GM19463 (cell line): ENCODE data around the gene GNB1L.

ENCODE experiments used
- ATAC-seq: cut with Tn5 transposase; IDR thresholded peaks from one replicate; pipeline ENCODE4 v1.9.1; 2021; ENCODE audit warnings: mild to moderate bottlenecking, moderate library complexity; ENCODE audit not compliant: unreplicated experiment

The GNB1L gene

GRCh38 chr22:19826619-19826950 lies 28.1 kb downstream of the GNB1L start:
- ATAC-seq, result no peak

GRCh38 chr22:19825904-19826618 lies 28.6 kb downstream of the GNB1L start:
- ATAC-seq, result no peak

DNA sequence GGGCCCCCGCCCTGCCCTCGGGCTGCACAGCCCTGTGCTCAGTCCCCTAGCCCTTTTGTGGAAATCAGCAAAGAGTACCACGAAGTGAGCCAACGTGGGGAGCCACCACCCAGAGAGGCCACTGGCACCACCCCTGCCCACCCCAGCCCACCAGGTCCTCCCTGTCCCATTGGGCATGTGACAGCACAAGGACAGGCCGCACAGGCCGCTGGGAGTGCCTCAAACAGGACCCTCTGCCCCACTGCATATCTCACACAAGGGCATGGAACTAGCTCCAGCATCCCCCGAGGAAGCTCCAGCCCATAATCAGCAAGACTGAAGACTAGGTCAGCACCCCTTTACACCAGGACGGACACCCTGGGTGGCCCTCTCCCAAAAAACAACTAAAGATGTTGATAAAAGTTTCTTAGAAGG lies 29.7 kb downstream of the GNB1L start:
- ATAC-seq, result no peak

DNA sequence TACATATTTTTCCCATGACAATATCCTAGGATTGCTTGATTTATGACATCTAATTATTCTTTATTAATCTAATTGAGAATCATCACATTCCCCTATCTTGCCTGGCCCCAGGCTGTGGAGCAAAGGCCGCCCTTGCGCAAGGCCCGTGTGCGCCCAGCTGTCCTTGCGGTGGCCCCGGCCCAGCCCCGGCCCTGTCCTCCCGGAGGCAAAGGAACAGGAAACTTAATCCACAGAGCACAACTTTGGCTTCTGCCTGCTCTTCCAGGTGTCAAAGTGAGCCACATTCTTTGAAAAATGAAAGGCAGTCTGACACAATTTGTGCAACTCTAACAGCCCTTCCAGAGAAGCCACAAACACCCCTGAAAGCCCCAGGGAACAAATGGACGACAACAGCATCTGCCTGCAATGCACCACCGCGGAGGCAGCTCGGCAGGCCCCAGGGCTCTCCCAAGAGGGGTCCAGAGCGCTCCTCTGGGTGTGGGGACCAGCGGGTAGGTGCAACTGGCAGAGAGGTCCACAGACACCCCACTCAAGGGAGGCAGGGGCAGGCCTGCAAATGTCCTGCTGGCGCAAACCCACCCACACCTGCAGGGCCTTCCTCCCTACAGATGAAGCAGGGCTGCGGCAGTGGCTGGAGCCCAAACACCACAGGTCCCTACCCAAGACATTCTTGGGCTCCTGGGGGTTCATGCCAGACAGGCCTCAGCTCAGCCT lies 30.3 kb downstream of the GNB1L start:
- ATAC-seq, result no peak

GRCh38 chr22:19823902-19824211 lies 30.8 kb downstream of the GNB1L start:
- ATAC-seq, result no peak

DNA sequence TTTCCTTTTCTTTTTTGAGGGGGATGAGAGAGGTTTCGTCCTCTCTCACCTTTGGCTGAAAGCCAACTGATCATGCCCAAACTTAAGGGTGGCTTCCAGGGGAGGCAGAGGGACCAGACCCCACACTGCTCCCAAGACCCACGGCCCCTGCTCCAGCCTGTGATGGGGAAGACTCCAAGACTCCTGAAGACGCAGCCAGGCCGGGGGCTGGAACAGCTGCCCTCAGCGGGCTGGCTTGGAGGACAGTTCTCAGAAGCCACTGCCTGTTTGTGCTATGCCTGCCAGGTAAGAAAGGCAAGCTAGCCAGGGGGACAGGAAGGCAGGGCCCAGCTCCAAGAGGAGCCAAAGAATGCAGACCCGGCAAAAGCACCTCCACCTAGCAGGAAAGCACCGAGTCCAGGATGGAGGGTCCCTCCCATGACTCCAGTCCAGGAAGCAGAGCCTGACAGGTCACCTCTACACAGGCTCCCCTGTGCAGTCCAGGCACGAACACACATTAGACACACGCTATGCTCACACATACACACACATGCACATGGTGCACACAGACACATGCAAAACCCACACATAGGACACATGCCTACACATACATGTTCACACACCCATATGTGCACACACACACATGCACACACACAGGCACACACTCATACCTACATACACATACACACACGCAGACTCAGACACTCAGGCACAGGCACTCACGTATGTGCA lies 31.3 kb downstream of the GNB1L start:
- no peak for ATAC-seq

DNA sequence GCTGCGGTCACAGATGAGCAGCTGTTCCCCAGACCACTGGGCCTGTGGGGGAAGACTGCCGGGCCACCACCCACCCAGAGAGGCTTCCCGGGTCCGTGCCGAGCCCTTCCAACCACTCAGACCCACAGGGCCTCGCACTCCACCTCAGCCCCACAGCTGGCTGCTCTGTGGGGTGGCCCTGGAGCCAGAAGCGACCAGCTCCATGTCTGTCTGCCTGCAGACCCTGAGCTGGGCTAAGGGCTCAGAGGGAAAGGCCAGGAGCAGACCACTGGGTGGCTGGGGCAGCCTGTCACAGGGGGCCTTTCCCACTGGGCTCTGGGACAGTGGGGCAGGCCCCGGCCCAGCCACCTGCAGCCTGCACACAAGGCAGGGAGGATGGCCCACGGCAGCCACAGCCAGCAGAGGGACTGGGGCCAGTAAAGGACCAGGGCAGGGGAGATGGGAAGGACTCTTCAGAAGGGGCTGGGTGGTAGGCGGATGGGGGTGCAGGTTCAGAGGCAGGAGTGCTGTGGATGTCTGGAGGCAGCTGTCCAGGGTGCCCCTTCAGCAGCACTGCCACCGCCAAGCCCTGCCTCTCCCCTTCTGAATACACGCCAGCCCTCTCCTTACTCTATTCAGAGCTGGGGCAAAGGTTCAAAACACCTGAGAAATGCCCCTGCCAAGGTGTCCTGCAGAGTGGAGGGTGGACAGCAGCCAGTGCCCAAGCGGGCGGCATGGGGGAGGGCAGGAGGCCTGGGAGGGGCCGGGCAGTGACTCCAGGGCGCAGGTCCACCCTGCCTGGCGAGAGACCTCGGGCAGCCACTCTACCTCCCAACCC lies 32.2 kb downstream of the GNB1L start:
- ATAC-seq, result no peak

- ATAC-seq, result no peak
Observed at GRCh38 chr22:19821523-19822300, 33.0 kb downstream of the GNB1L start.

DNA sequence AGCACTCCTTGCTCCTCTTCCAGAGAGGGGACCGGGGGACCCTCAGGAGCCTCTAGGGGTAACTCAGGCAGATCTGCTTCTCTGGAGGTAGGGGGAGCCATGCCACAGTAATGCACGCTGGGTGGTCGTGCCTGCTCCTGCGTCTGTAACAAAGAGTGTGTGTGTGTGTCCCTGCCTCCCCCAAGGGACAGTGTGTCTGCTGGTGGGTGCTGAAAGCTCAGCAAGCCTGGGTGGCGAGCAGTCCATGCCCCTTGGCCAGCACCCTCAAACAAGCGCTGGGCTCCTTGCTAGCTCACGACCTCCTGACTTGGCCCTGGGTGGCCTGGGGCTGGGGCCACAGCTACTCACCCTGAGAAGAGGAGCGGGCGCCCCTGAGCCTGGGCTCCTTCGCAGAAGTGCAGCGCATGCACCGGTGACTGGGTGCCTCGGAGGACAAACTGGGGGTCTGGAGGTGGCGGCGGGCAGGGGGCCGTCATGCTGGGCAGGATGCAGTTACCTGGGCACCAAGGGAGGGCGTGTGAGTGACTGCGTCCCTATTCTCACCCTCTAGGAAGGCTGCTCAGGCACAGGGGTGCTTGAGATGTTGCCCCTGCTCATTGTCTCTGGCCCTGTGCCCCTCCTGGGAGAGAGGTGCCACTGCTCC lies 33.7 kb downstream of the GNB1L start:
- no peak for ATAC-seq

DNA sequence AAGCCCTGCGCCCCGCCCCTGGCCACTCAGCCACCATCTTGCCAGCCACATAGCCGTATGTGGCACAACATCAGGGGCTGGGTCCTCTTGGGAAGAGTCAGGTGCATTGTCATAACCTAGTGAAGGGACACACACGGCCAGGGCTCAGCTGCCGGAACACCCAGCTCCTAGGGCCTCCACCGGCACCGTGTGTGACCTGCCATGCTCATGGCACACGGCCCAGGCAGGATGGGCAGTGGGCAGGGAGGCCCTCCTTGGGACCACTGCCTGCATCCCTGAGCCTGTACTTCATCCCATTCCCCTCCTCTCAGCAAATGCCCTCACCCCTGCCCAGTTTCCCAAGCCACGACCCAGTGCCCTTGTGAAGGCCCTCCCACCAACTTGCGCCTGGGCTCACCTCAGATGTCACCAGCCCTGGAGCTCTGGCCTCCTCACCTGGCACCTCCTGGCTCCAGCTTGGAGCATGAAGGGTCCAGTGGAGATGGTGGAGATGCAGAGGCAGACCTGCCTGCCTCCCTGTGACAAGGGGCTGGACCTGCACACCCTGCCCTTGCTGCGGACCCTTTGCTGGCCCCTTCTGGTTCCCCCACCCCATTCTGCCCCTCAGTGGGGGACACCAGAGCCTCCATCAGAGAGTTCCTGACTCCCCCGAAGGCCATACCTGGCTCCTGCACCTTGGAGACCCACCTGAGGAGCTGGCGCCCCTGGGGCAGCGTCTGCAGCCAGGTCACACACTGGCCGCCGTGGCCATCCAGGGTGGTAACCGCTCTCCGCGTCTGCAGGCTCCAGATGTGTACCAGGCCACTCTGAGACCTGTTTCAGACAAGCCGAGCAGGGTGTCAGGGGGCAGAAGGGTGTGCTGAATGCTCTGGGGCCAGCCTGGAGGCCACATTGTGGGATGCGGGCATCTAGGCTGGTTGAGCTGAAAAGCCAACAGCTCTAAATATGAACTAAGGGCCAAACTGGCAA lies 34.5 kb downstream of the GNB1L start:
- ATAC-seq, result no peak

- no peak for ATAC-seq
Observed at GRCh38 chr22:19819208-19819910, 35.3 kb downstream of the GNB1L start.

GRCh38 chr22:19818324-19819207 lies 36.1 kb downstream of the GNB1L start:
- ATAC-seq, result no peak

DNA sequence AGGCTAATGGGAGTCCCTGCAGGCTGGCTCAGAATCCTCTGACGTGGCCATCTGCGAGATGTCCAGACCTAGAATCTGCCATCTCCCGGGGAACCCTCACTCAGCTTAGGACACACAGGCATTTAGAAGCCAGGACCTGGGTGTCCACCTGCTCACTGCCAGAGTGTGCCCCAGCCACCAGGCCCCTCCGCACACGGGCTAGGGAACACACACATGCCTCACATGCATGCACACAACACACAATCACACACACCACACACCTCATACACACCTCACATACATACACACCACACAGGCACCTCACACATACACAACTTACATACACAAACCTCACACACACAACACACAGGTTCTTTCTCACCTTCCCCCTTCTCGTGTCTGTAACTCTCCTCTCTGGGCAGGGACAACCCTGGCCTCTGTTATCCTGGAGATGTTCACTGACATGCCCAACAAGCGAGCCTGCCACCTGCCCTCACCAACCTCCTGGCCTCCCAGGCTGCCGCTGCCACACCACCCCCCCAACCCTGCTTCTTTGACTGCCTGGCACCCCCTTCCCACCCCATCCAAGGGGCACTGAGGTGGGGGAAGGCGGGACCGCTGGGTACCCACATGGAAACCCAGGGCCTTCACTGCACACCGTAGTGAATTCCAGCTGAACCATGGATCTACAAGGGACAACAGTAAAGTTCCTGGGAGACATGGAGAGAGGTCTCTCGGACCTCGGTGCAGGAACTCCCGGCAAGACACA lies 38.1 kb downstream of the GNB1L start:
- ATAC-seq, result no peak

DNA sequence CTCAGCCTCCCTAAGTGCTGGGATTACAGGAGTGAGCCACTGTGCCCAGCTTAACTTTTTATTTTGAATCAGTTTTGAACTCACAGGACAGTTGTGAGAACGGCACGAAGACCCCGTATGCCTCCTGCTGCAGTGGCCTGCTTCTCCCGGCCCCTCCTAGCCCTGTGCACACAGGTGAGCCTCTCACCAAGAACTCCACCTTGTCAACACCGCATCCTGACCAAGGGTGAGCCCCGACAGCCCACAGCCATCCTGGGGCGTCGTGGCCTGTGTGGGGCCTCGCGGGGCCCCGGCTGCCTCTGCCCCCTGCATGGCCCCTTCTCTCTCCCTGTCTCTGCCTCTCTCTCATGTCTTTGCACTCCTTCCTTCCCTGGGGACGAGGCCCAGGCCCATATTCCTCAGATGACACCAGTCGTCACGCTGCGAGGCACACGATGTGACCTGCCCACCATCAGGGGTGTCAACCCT lies 38.8 kb downstream of the GNB1L start:
- ATAC-seq, result no peak

DNA sequence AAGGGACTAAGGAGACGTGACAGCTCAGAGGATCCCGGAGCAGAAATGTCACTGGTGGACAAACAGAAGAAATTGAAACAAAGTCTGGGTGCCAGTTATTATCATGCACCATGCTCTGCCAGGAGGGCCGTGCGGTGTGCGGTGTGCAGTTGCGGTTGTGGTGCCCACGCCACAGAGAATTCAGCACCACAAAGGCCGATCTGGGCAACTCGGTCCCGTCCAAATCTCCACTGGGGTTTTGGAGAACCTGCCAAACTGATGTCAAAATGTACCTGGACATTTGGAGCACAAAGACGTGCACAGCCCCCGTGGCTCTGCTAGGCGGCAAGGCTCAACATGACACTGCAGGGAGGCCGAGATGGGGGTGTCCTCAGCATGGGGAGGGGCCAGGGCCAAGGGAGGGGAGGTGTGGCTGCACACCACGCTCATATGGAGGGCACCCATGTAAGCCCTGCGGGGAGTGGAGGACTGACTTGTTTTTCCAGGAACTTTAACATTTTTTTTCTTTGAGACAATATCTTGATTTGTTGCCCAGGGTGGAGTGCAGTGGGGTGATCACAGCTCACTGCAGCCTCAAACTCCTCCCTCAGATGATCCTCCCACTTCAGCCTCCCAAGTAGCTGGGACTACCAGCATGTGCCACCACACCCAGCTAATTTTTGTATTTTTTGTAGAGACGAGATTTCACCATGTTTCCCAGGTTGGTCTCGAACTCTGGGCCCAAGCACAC lies 39.4 kb downstream of the GNB1L start:
- ATAC-seq, result no peak

- no peak for ATAC-seq
Observed at GRCh38 chr22:19814428-19814827, 40.2 kb downstream of the GNB1L start.
